ENCODE data around the gene APBB1.

The APBB1 gene

DNA sequence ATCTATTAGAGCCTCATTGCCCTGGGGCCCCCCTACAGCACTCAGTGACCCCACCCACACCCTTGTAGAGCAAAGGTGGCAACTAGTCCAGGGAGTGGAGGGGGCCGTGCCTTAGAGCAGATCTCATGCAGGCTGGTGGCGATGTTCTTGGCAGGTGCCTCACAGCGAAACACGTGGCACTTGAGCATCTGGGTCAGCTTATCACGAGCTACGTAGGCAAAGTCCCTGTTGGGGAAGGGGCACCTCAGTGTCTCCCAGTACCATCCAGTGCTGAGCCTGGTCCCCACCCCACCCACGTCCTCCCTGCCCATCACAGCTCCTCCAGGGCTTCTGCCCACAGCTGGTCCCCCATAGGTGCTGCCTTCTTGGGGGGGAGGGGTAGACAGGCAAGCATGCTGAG lies 17.4 kb downstream of the APBB1 start:
- H3K4me3 ChIP-seq (ENCODE audit: low read depth, low read length): no peak overlapping the region
- H3K36me3 ChIP-seq (ENCODE audit: control insufficient read depth, insufficient read depth, low read length): no peaks in the 10 kb centered on the region
- no peak overlapping the region for H3K27ac ChIP-seq
- no peak overlapping the region for H3K9ac ChIP-seq
- H3K4me1 ChIP-seq: no peaks in the 10 kb centered on the region
- H2AFZ ChIP-seq: no peak overlapping the region
- H3K4me2 ChIP-seq (ENCODE audit: low read length): no peak overlapping the region
- no peaks in the 10 kb centered on the region for H3K9me3 ChIP-seq (ENCODE audit: control insufficient read depth, low read length)
- TF ChIP-seq CTCF (IDR thresholded peaks at IDR 0.05): no peak
- H3K79me2 ChIP-seq: no peaks in the 10 kb centered on the region
- H3K27me3 ChIP-seq (ENCODE audit: control insufficient read depth, insufficient read depth, low read length): no peaks in the 10 kb centered on the region

DNA sequence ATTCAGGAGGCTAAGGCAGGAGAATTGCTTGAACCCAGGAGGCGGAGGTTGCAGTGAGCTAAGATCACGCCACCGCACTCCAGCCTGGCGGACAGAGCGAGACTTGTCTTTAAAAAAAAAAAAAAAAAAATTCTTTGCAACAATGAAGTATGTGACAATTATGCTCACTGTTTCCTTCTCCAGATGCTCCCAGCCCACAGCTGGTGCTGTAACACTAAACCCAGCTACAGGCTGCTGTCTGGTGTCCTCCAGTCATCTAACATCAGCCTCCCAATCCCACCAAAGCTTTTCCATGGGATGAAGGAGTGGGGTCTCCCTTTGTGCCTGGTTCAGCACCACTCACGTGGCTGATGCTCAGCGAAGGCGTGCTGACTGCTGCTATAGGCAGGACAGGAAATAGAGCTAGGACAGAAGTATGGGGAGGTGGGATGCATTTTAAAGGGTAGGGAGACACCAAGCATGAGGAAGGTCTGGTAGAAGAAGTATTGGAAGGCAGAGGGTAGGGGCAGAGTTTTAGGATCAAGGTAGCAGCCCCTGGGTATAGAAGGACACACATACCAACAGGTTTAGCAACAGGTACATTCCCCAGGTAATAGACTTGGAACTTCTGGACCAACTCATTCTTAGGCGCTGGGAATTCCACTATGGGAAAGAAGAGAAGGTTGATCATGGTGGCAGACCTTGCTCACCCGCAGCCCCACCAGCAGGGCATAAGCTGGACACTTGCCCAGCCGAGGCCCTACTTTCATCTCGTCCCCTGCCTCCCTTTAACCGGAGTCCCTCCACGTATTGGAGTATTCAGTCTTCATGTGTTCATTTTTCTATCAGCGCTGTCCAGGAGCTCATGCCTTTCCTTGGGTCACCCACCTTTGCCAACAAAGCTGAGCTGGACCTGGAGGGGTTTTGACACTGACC lies 18.2 kb downstream of the APBB1 start:
- H3K4me3 ChIP-seq (ENCODE audit: low read depth, low read length): no peak overlapping the region
- no peaks in the 10 kb centered on the region for H3K4me1 ChIP-seq
- H2AFZ ChIP-seq: no peak overlapping the region
- no peak overlapping the region for H3K4me2 ChIP-seq (ENCODE audit: low read length)
- H3K9ac ChIP-seq: no peak overlapping the region
- no peak overlapping the region for H3K27ac ChIP-seq
- H3K9me3 ChIP-seq (ENCODE audit: control insufficient read depth, low read length): no peaks in the 10 kb centered on the region
- no peak for TF ChIP-seq CTCF (IDR thresholded peaks at IDR 0.05)
- no peaks in the 10 kb centered on the region for H3K36me3 ChIP-seq (ENCODE audit: control insufficient read depth, insufficient read depth, low read length)
- no peaks in the 10 kb centered on the region for H3K27me3 ChIP-seq (ENCODE audit: control insufficient read depth, insufficient read depth, low read length)
- no peaks in the 10 kb centered on the region for H3K79me2 ChIP-seq

DNA sequence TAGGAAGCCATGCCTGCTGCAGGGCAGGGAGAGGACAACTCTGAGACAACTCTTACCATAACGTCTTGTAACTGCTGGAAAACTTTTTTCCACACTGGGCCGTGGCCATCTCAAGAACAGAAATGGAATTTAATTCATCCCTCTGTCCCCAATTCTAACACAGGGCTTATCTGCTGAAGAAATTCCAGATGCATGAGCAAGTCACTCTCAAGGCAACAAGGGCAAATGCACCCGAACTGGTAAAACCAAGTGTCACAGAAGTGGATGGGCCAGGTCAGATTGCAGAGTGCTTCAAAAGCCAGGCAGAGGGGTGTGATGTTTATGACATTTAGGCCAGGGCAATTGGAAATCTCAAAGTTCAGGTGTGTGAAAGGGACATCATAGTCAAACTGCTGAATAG lies 21.3 kb downstream of the APBB1 start:
- no peak overlapping the region for H2AFZ ChIP-seq
- TF ChIP-seq CTCF (IDR thresholded peaks at IDR 0.05): no peak
- H3K9me3 ChIP-seq (ENCODE audit: control insufficient read depth, low read length): no peaks in the 10 kb centered on the region
- H3K9ac ChIP-seq: no peak overlapping the region
- H3K36me3 ChIP-seq (ENCODE audit: control insufficient read depth, insufficient read depth, low read length): no peaks in the 10 kb centered on the region
- no peak overlapping the region for H3K4me2 ChIP-seq (ENCODE audit: low read length)
- no peaks in the 10 kb centered on the region for H3K27me3 ChIP-seq (ENCODE audit: control insufficient read depth, insufficient read depth, low read length)
- no peak overlapping the region for H3K4me3 ChIP-seq (ENCODE audit: low read depth, low read length)
- H3K4me1 ChIP-seq: no peaks in the 10 kb centered on the region
- no peaks in the 10 kb centered on the region for H3K79me2 ChIP-seq
- H3K27ac ChIP-seq: no peak overlapping the region

GRCh38 chr11:6397156-6397555 lies 21.7 kb downstream of the APBB1 start:
- Histone ChIP-seq H3K4me1 (no peaks in the 10 kb centered on the region), H3K36me3 (ENCODE audit: control insufficient read depth, insufficient read depth, low read length) (no peaks in the 10 kb centered on the region), H3K27me3 (ENCODE audit: control insufficient read depth, insufficient read depth, low read length) (no peaks in the 10 kb centered on the region), H3K79me2 (no peaks in the 10 kb centered on the region), H3K9ac (no peak overlapping the region), H3K27ac (no peak overlapping the region), H3K4me2 (ENCODE audit: low read length) (no peak overlapping the region), H3K9me3 (ENCODE audit: control insufficient read depth, low read length) (no peaks in the 10 kb centered on the region), H3K4me3 (ENCODE audit: low read depth, low read length) (no peak overlapping the region), H2AFZ (no peak overlapping the region)
- no peak for TF ChIP-seq CTCF (IDR thresholded peaks at IDR 0.05)
